ENCODE data around the gene ANXA8L1. TPM values are rescaled to one million over a fixed set of nuclear protein-coding genes. Genes with fewer than 3 reads are reported as not detected.
A peak's percentile ranks its signal among the peaks of the same experiment; 100 is the strongest.
"Not testable (repeated sequence)": the region's sequence is repeated elsewhere in the genome, so short reads cannot be mapped to it uniquely, and the experiment has no call there.

ANXA8L1 gene
- total and polyA plus RNA-seq, 2 of the 13 experiments (the other 11 are each of a cell fraction or from before 2014, with no cell fraction given), result not detected

DNA sequence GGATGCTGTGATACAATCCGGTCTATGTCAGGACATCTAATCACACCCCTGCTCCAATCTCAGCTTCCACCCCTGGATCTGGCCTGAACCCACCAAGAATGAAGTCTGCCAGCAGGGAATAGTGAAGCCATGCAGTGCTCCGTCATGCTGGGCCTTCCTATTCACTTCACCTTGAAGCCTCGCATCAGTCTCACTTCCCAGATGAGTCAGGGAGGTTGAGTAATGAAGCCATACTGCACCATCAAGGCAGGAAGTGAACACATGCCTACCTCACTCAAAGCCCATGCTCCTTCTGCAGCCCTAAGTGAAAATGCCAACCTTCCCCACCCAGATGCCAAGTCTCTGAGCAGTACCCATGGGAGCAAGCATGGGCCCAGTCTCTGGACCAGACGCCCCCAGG is 11.1 kb downstream of the ANXA8L1 start:
- H3K4me2 ChIP-seq (ENCODE audit: low read depth, low read length); H3K4me1 ChIP-seq (ENCODE audit: insufficient read depth, low read length); in situ Hi-C loops (cut with HindIII; ENCODE audit: extremely low pct_ligation_motif_present, low pct_unique_long_range_greater_than_20kb); BruUV-seq (replicated peaks); H3K27me3 ChIP-seq (ENCODE audit: control insufficient read depth in 1 of 2, insufficient read depth in 2 of 2, low read length in 2 of 2); H3K79me2 ChIP-seq (ENCODE audit: insufficient read depth, low read length); H4K20me1 ChIP-seq (ENCODE audit: insufficient read depth, low read length); FAIRE-seq; H3K36me3 ChIP-seq (replicated peaks in 1 of 2; ENCODE audit: control insufficient read depth in 1 of 2, insufficient read depth in 2 of 2, low read length in 2 of 2); H2AFZ ChIP-seq (ENCODE audit: low read length); CTCF ChIA-PET (ENCODE audit: low intra/inter-chr PET ratio, low total read pairs); H3K4me3 ChIP-seq (replicated peaks in 1 of 3; ENCODE audit: insufficient read depth in 1 of 3, low read depth in 2 of 3, low read length in 3 of 3); ATAC-seq; intact Hi-C loops (cut with micrococcal nuclease; ENCODE audit: unreplicated experiment); H3K27ac ChIP-seq (ENCODE audit: extremely low read length, insufficient read depth, low read length); DNase-seq (ENCODE audit: low spot score); H3K9ac ChIP-seq (ENCODE audit: insufficient read depth, low read depth, low read length); H3K9me3 ChIP-seq (ENCODE audit: low read length); POLR2A ChIA-PET: not testable (repeated sequence)
- no CpG with 5 or more reads among the region's 4 CpGs for WGBS (ENCODE audit: low lambda C conversion rate)

DNA sequence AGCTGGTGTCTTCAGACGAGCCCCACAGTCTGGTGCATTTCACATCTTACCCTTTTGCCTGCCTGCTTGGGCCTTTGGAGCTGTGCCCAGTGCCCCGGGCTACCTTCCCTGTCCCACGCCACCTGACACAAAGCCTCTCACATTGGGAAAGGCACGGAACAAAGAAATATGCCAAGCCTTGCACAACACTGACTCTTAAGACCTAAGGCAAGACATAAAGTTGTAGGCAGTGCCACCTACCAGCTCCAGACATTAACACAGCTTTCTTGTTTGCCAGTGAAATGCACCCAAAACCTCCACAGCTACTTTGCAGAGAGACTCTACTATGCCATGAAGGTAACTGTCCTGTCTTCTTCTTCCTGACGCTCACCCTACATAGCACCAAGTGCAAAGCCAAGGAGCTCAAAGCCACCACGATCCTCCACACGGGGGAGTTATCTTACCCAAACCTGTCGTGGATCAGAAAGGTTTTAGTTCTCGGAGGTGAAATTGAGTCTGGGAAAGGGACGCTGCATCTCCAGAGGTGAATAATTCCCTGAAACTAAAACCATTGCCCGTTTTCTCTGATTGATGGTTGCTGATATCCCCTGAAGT is 11.8 kb downstream of the ANXA8L1 start:
- peak; percentile 36; the same call in 2 of the 3 replicates for ATAC-seq
- BruUV-seq (replicated peaks); FAIRE-seq; DNase-seq (ENCODE audit: low spot score); H3K4me3 ChIP-seq (replicated peaks in 1 of 3; ENCODE audit: insufficient read depth in 1 of 3, low read depth in 2 of 3, low read length in 3 of 3); H3K27me3 ChIP-seq (ENCODE audit: control insufficient read depth in 1 of 2, insufficient read depth in 2 of 2, low read length in 2 of 2); H3K4me1 ChIP-seq (ENCODE audit: insufficient read depth, low read length); POLR2A ChIA-PET; CTCF ChIA-PET (ENCODE audit: low intra/inter-chr PET ratio, low total read pairs); H3K27ac ChIP-seq (ENCODE audit: extremely low read length, insufficient read depth, low read length); H4K20me1 ChIP-seq (ENCODE audit: insufficient read depth, low read length); H3K36me3 ChIP-seq (replicated peaks in 1 of 2; ENCODE audit: control insufficient read depth in 1 of 2, insufficient read depth in 2 of 2, low read length in 2 of 2); H3K4me2 ChIP-seq (ENCODE audit: low read depth, low read length); H3K9ac ChIP-seq (ENCODE audit: insufficient read depth, low read depth, low read length); intact Hi-C loops (cut with micrococcal nuclease; ENCODE audit: unreplicated experiment); H3K79me2 ChIP-seq (ENCODE audit: insufficient read depth, low read length); H2AFZ ChIP-seq (ENCODE audit: low read length); in situ Hi-C loops (cut with HindIII; ENCODE audit: extremely low pct_ligation_motif_present, low pct_unique_long_range_greater_than_20kb); H3K9me3 ChIP-seq (ENCODE audit: low read length): not testable (repeated sequence)
- WGBS (ENCODE audit: low lambda C conversion rate), result no CpG with 5 or more reads among the region's 11 CpGs

DNA sequence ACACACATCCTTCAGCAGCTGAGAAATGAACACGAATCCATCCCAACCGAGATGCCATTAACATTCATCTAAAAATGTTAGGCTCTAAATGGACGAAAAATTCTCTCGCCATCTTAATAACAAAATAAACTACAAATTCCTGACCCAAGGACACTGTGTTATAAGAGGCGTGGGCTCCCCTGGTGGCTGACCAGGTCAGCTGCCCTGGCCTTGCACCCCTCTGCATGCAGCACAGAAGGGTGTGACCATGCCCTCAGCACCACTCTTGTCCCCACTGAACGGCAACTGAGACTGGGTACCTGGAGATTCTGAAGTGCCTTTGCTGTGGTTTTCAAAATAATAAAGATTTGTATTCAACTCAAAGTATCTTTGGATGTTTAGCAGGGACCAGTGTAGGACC is 15.8 kb downstream of the ANXA8L1 start:
- in situ Hi-C loops (cut with HindIII; ENCODE audit: extremely low pct_ligation_motif_present, low pct_unique_long_range_greater_than_20kb); H3K4me1 ChIP-seq (ENCODE audit: insufficient read depth, low read length); H3K27ac ChIP-seq (ENCODE audit: extremely low read length, insufficient read depth, low read length); H2AFZ ChIP-seq (ENCODE audit: low read length); POLR2A ChIA-PET; H3K4me3 ChIP-seq (replicated peaks in 1 of 3; ENCODE audit: insufficient read depth in 1 of 3, low read depth in 2 of 3, low read length in 3 of 3); H3K9ac ChIP-seq (ENCODE audit: insufficient read depth, low read depth, low read length); DNase-seq (ENCODE audit: low spot score); H3K27me3 ChIP-seq (ENCODE audit: control insufficient read depth in 1 of 2, insufficient read depth in 2 of 2, low read length in 2 of 2); H4K20me1 ChIP-seq (ENCODE audit: insufficient read depth, low read length); H3K79me2 ChIP-seq (ENCODE audit: insufficient read depth, low read length); FAIRE-seq; intact Hi-C loops (cut with micrococcal nuclease; ENCODE audit: unreplicated experiment); CTCF ChIA-PET (ENCODE audit: low intra/inter-chr PET ratio, low total read pairs); H3K9me3 ChIP-seq (ENCODE audit: low read length); H3K4me2 ChIP-seq (ENCODE audit: low read depth, low read length); H3K36me3 ChIP-seq (replicated peaks in 1 of 2; ENCODE audit: control insufficient read depth in 1 of 2, insufficient read depth in 2 of 2, low read length in 2 of 2); BruUV-seq (replicated peaks): not testable (repeated sequence)
- peak; percentile 74 for ATAC-seq
- no CpG with 5 or more reads among the region's 6 CpGs for WGBS (ENCODE audit: low lambda C conversion rate)

All from HepG2 (cell line).